ENCODE results near the gene GIMD1. TPM values are rescaled to one million over a fixed set of nuclear protein-coding genes. Genes with fewer than 3 reads are reported as not detected.

Gene GIMD1
- total and polyA plus RNA-seq, 2 experiments from 2014 or later, result not detected

DNA sequence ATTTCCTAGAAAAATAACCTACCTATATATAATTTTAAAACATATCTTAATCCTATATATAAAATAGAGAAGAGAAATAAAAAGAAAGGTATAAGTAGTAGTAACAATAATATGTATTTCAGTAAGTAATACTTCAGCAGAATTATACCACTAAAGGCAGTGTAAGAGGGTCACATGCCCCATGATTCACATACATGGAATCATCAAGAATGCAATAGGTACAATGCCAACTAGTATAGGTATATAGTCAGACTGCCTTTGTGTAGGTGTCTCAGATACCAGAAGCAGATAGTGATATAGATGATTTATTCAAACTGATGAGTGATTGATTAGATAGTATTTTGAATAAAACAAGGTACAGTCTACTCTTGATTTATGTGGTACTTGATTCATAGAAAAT is 42.8 kb downstream of the GIMD1 start:
- Histone ChIP-seq H3K4me1 (ENCODE audit: insufficient read depth) (peaks cover 6% of the 10 kb centered on the region), H3F3A (replicated peaks; ENCODE audit: low read depth) (no peaks in the 10 kb centered on the region), H3K27ac (ENCODE audit: low read depth) (no peak overlapping the region), H3K27me3 (ENCODE audit: insufficient read depth) (no peaks in the 10 kb centered on the region), H3K9me2 (ENCODE audit: insufficient read depth) (no peaks in the 10 kb centered on the region), H4K20me1 (replicated peaks; ENCODE audit: insufficient read depth) (no peaks in the 10 kb centered on the region), H3K79me2 (replicated peaks; ENCODE audit: insufficient read depth) (peaks cover 18% of the 10 kb centered on the region), H3K36me3 (ENCODE audit: insufficient read depth) (peaks cover 19% of the 10 kb centered on the region; the same call in 1 of the 2 replicates), H3K4me3 (no peak overlapping the region), H3K4me2 (no peak overlapping the region), H2AFZ (no peak overlapping the region)
- DNase-seq (ENCODE audit: low spot score) (no peak), ATAC-seq (no peak)
- H3K9me3 Mint-ChIP-seq, result peaks cover 7% of the 10 kb centered on the region; the same call in 2 of the 3 replicates
- TF ChIP-seq, protein P1, sequence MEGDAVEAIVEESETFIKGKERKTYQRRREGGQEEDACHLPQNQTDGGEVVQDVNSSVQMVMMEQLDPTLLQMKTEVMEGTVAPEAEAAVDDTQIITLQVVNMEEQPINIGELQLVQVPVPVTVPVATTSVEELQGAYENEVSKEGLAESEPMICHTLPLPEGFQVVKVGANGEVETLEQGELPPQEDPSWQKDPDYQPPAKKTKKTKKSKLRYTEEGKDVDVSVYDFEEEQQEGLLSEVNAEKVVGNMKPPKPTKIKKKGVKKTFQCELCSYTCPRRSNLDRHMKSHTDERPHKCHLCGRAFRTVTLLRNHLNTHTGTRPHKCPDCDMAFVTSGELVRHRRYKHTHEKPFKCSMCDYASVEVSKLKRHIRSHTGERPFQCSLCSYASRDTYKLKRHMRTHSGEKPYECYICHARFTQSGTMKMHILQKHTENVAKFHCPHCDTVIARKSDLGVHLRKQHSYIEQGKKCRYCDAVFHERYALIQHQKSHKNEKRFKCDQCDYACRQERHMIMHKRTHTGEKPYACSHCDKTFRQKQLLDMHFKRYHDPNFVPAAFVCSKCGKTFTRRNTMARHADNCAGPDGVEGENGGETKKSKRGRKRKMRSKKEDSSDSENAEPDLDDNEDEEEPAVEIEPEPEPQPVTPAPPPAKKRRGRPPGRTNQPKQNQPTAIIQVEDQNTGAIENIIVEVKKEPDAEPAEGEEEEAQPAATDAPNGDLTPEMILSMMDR (conservative IDR thresholded peaks at IDR 0.05; ENCODE audit: low read depth in 2 of 2), result no peak
- no peak for TF ChIP-seq POLR2AphosphoS5 (IDR thresholded peaks at IDR 0.05; ENCODE audit: low read depth)
- TF ChIP-seq NANOG (IDR thresholded peaks at IDR 0.05; ENCODE audit: borderline replicate concordance), result no peak
- no peak for TF ChIP-seq ZNF462 (CRISPR knock-in tag; IDR thresholded peaks at IDR 0.05)
- TF ChIP-seq REST (IDR thresholded peaks at IDR 0.05; ENCODE audit: unreplicated experiment), result no peak
- TF ChIP-seq EZH2phosphoT487 (IDR thresholded peaks at IDR 0.05; ENCODE audit: unreplicated experiment), result no peak
- TF ChIP-seq STAT1 (IDR thresholded peaks at IDR 0.05; ENCODE audit: unreplicated experiment), result no peak
- peaks cover 31% of the 10 kb centered on the region for H3K36me3 Mint-ChIP-seq (ENCODE audit: low read depth)
- no peaks in the 10 kb centered on the region for H3K27me3 Mint-ChIP-seq (ENCODE audit: insufficient read depth, low read depth, poor library complexity)
- no peak overlapping the region for H3K27ac Mint-ChIP-seq
- no peaks in the 10 kb centered on the region for H3K4me1 Mint-ChIP-seq
- no peak overlapping the region for H3K4me3 Mint-ChIP-seq

All from GM23338 (cell line).